ENCODE results near the gene C20orf202.

C20orf202 gene

DNA sequence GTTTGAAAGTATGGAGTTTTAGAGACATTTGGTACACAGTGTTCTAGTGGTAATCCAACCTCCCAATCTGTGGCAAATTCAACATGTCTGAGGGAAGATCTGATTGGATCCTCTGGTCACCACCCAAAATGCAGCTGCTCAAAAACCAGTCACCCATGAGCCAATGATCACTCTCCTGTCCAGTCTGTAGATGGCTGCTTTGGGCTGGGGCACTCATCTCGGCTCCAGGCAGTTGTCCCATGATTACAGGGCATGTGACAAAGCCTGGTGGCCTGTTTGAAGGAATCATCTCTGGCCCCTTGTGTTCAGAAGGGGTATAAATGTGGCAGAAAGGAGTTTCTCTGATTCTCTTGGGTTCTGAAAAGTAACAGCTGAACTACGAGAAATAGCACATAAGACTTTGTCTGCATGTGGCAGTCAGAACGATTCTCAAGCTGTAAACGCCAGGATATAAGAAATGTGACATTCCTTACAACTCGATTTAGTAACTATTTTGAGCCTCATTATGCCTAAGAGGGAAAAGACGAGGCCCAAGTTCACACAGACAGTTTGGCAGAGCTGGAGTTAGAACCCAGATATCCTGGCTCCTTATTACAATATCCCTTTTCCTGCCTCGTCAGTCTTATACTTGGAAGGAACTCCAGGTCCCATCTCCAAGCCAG, 3.9 kb upstream of the C20orf202 start:
- TF ChIP-seq, protein P1, sequence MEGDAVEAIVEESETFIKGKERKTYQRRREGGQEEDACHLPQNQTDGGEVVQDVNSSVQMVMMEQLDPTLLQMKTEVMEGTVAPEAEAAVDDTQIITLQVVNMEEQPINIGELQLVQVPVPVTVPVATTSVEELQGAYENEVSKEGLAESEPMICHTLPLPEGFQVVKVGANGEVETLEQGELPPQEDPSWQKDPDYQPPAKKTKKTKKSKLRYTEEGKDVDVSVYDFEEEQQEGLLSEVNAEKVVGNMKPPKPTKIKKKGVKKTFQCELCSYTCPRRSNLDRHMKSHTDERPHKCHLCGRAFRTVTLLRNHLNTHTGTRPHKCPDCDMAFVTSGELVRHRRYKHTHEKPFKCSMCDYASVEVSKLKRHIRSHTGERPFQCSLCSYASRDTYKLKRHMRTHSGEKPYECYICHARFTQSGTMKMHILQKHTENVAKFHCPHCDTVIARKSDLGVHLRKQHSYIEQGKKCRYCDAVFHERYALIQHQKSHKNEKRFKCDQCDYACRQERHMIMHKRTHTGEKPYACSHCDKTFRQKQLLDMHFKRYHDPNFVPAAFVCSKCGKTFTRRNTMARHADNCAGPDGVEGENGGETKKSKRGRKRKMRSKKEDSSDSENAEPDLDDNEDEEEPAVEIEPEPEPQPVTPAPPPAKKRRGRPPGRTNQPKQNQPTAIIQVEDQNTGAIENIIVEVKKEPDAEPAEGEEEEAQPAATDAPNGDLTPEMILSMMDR (IDR thresholded peaks at IDR 0.05; ENCODE audit: low read depth, low read length, missing control alignments), result no peak
- in situ Hi-C loops (cut with HindIII; ENCODE audit: low sequenced_read_pairs), result no loop called here
- no peak overlapping the region for H3K4me3 ChIP-seq (ENCODE audit: low read depth, low read length)
- DNase-seq (ENCODE audit: low read depth), result no peak

- H3K4me3 ChIP-seq (ENCODE audit: low read depth, low read length), result no peak overlapping the region
- DNase-seq (ENCODE audit: low read depth), result no peak
- in situ Hi-C loops (cut with HindIII; ENCODE audit: low sequenced_read_pairs), result no loop called here
- TF ChIP-seq, protein P1 (IDR thresholded peaks at IDR 0.05; ENCODE audit: low read depth, low read length, missing control alignments), result no peak
These were observed 3.3 kb upstream of the C20orf202 start for GRCh38 chr20:1199964-1200363.

DNA sequence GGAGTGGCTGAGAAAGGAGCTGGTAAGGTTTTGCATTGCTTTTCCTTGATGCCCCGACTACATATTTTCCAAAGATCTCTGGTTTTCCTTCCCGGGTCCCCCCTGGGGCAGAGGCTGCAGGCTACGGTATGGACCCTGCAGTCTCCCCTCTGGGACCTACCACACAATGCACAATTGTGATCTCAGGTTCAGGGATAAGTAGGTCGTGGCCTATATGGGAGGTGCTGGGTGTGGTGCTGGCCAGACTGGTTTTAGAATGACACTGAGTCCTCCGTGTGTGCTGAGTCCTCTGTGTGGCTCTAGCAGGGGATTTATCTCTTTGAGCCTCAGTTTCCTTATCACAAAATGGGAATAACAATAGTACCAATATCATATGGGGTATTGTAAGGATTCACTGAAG, 376 bp downstream of the C20orf202 start:
- no peak for DNase-seq (ENCODE audit: low read depth)
- H3K4me3 ChIP-seq (ENCODE audit: low read depth, low read length), result no peak overlapping the region
- in situ Hi-C loops (cut with HindIII; ENCODE audit: low sequenced_read_pairs), result no loop called here
- TF ChIP-seq, protein P1 (IDR thresholded peaks at IDR 0.05; ENCODE audit: low read depth, low read length, missing control alignments), result no peak

- in situ Hi-C loops (cut with HindIII; ENCODE audit: low sequenced_read_pairs), result no loop called here
- TF ChIP-seq, protein P1 (IDR thresholded peaks at IDR 0.05; ENCODE audit: low read depth, low read length, missing control alignments), result no peak
- DNase-seq (ENCODE audit: low read depth), result no peak
- H3K4me3 ChIP-seq (ENCODE audit: low read depth, low read length), result no peak overlapping the region
These were observed 859 bp downstream of the C20orf202 start for GRCh38 chr20:1204113-1204512.

DNA sequence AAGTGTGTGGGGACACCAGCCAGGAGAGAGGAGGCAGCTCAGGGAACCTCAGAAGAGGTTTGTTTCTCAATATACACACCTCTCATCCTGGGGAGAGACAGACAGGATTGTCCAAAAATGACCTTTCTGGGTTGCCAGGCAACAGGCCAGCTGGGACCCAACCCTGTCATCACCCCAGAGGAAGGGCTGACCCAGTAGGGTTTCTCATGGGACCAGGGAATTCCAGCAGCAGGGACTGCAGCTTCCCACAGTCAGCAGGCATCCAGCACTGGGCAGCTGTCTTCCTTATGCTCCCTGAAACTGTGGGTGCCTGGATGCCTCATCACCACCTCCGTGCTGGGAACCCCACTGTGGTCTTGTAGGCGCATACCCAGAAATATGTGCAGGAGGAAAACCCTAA, 1.3 kb downstream of the C20orf202 start:
- no peak overlapping the region for H3K4me3 ChIP-seq (ENCODE audit: low read depth, low read length)
- TF ChIP-seq, protein P1 (IDR thresholded peaks at IDR 0.05; ENCODE audit: low read depth, low read length, missing control alignments), result no peak
- in situ Hi-C loops (cut with HindIII; ENCODE audit: low sequenced_read_pairs), result no loop called here
- DNase-seq (ENCODE audit: low read depth), result no peak

DNA sequence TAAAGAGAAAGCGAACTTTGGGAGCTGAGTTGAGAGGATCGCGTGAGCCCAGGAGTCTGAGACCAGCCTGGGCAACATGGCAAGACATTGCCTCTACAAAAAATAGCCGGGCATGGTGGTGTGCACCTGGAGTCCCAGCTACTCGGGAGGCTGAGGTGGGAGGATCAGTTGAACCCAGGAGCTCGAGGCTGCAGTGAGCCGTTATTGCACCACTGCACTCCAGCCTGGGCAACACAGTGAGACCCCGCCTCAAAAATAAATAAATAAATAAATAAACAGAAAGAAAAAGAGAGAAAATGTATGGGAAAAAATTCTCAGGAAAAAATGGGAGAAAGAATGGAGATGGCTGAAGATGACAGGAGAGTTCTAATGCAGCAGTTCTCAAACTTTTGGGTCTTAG, 2.5 kb downstream of the C20orf202 start:
- TF ChIP-seq, protein P1 (IDR thresholded peaks at IDR 0.05; ENCODE audit: low read depth, low read length, missing control alignments), result no peak
- no peak for DNase-seq (ENCODE audit: low read depth)
- no peak overlapping the region for H3K4me3 ChIP-seq (ENCODE audit: low read depth, low read length)
- in situ Hi-C loops (cut with HindIII; ENCODE audit: low sequenced_read_pairs), result no loop called here
